LNCAP (cell line): ENCODE results near the gene SMCO1.

Experiments
- CTCF ChIP-seq: fragments of 450-650 bp; IDR thresholded peaks from 2 replicates; pipeline ENCODE4 v1.5.1; 2017; ENCODE audit warnings: mild to moderate bottlenecking

Gene SMCO1

GRCh38 chr3:196458063-196458462 is 57.1 kb downstream of the SMCO1 start:
- TF ChIP-seq CTCF = no peak
